HepG2 (cell line): ENCODE measurements around the gene KIF13A. TPM values are rescaled to one million over a fixed set of nuclear protein-coding genes. Genes with fewer than 3 reads are reported as not detected.
A peak's percentile ranks its signal among the peaks of the same experiment; 100 is the strongest.

Experiments used
- BRCA1 ChIP-seq: sonication (generic); formaldehyde crosslinking; IDR thresholded peaks from 2 replicates; pipeline ENCODE4 v1.4.0; 2020; ENCODE audit warnings: missing genetic modification reagents
- DR1 ChIP-seq: sonication (generic); formaldehyde crosslinking; IDR thresholded peaks from 2 replicates; pipeline ENCODE4 v1.8.0; 2021; ENCODE audit warnings: mild to moderate bottlenecking, missing genetic modification reagents, inconsistent platforms
- HOXA3 ChIP-seq: sonication (generic); formaldehyde crosslinking; IDR thresholded peaks from 2 replicates; pipeline ENCODE4 v1.5.0; 2020; ENCODE audit warnings: missing genetic modification reagents
- HOXD1 ChIP-seq: sonication (generic); formaldehyde crosslinking; IDR thresholded peaks from 2 replicates; pipeline ENCODE4 v1.5.0; 2020; ENCODE audit warnings: missing genetic modification reagents
- MTF1 ChIP-seq: sonication (generic); formaldehyde crosslinking; IDR thresholded peaks from 2 replicates; pipeline ENCODE4 v1.5.0; 2020; ENCODE audit warnings: missing genetic modification reagents
- PCBP1 ChIP-seq: fragments of 200-400 bp; formaldehyde crosslinking; IDR thresholded peaks from 2 replicates; pipeline ENCODE4 v1.6.1; 2017; ENCODE audit warnings: mild to moderate bottlenecking, low read depth, low read length, borderline replicate concordance
- RELA ChIP-seq: sonication (generic); formaldehyde crosslinking; IDR thresholded peaks from 2 replicates; pipeline ENCODE4 v1.4.0; 2020; ENCODE audit warnings: missing genetic modification reagents
- SAP130 ChIP-seq: IDR thresholded peaks from 2 replicates; pipeline ENCODE4 v1.6.1; 2016; ENCODE audit warnings: low read depth
- SIN3A ChIP-seq: IDR thresholded peaks from 2 replicates; pipeline ENCODE4 v1.6.1; 2011; ENCODE audit warnings: low read depth, mild to moderate bottlenecking, control low read depth, low read length, borderline replicate concordance
- THAP11 ChIP-seq: IDR thresholded peaks from 2 replicates; pipeline ENCODE4 v1.6.1; 2016; ENCODE audit warnings: missing biosample characterization, missing genetic modification reagents
- YEATS2 ChIP-seq: sonication (generic); formaldehyde crosslinking; IDR thresholded peaks from 2 replicates; pipeline ENCODE4 v1.4.0; 2020; ENCODE audit warnings: missing genetic modification reagents, borderline replicate concordance
- YEATS4 ChIP-seq: sonication (generic); formaldehyde crosslinking; IDR thresholded peaks from 2 replicates; pipeline ENCODE4 v1.4.0; 2020; ENCODE audit warnings: missing genetic modification reagents, borderline replicate concordance
- YY1 ChIP-seq: IDR thresholded peaks from 2 replicates; pipeline ENCODE4 v1.6.1; 2011; ENCODE audit warnings: low read length, low read depth, moderate library complexity, mild to moderate bottlenecking; ENCODE audit not compliant: insufficient read depth, insufficient replicate concordance
- ZBTB7B ChIP-seq: sonication (generic); formaldehyde crosslinking; IDR thresholded peaks from 2 replicates; pipeline ENCODE4 v1.4.0; 2020; ENCODE audit warnings: missing genetic modification reagents
- ZNF124 ChIP-seq: sonication (generic); formaldehyde crosslinking; IDR thresholded peaks from 2 replicates; pipeline ENCODE4 v1.4.0; 2020; ENCODE audit warnings: missing genetic modification reagents
- ZNF143 ChIP-seq: sonication (generic); formaldehyde crosslinking; IDR thresholded peaks from 2 replicates; pipeline ENCODE4 v1.4.0; 2020; ENCODE audit warnings: missing genetic modification reagents
- ZNF225 ChIP-seq: sonication (generic); formaldehyde crosslinking; IDR thresholded peaks from 2 replicates; pipeline ENCODE4 v1.4.0; 2020; ENCODE audit warnings: mild to moderate bottlenecking, missing genetic modification reagents
- ZNF232 ChIP-seq: sonication (generic); formaldehyde crosslinking; IDR thresholded peaks from 2 replicates; pipeline ENCODE4 v1.4.0; 2020; ENCODE audit warnings: missing genetic modification reagents, borderline replicate concordance
- ZNF446 ChIP-seq: sonication (generic); formaldehyde crosslinking; IDR thresholded peaks from 2 replicates; pipeline ENCODE4 v1.5.0; 2020; ENCODE audit warnings: mild to moderate bottlenecking, missing genetic modification reagents
- ZNF747 ChIP-seq: sonication (generic); formaldehyde crosslinking; IDR thresholded peaks from 2 replicates; pipeline ENCODE4 v1.8.1; 2023; ENCODE audit warnings: missing genetic modification reagents, mild to moderate bottlenecking, borderline replicate concordance
- ZSCAN29 ChIP-seq: sonication (generic); formaldehyde crosslinking; conservative IDR thresholded peaks from 2 replicates; pipeline ENCODE4 v1.4.0; 2020; ENCODE audit warnings: mild to moderate bottlenecking, missing genetic modification reagents
- polyA plus RNA-seq, 8 experiments: library from polyadenylated mRNA; depleted of rRNA in 3 of 8; stranded (reverse) in 7 of 8; unstranded in 1 of 8; fragments of >200 nt; fragmentation: Illumina TruSeq in 4 of 8; extraction: Trizol in 4 of 8; gene quantifications; 2 replicates each; pipeline versions ENCODE4 v1.2.1 to v1.2.3, GENCODE V29; 2011 to 2016; ENCODE audit warnings: low read depth in 4 of 8, missing spikeins in 1 of 8, mixed read lengths in 1 of 8; ENCODE audit not compliant: insufficient read depth in 1 of 8
- total RNA-seq, 5 experiments: library from RNA; depleted of rRNA; stranded (reverse); fragments of >200 nt; fragmentation: Illumina TruSeq; extraction: Trizol; gene quantifications; 2 replicates each; pipeline ENCODE4 v1.2.3, GENCODE V29; 2016; ENCODE audit warnings: low read depth in 1 of 5
- TF ChIP-seq, protein P1 (sequence below): sonication (generic); formaldehyde crosslinking; IDR thresholded peaks from 2 replicates; pipeline ENCODE4 v1.5.1; 2020; ENCODE audit warnings: missing genetic modification reagents, mild to moderate bottlenecking, borderline replicate concordance
- TF ChIP-seq, protein P2 (sequence below): sonication (generic); formaldehyde crosslinking; IDR thresholded peaks from 2 replicates; pipeline ENCODE4 v1.4.0; 2020; ENCODE audit warnings: missing genetic modification reagents, low read depth, mild to moderate bottlenecking, borderline replicate concordance
- TF ChIP-seq, protein P3 (sequence below): sonication (generic); formaldehyde crosslinking; IDR thresholded peaks from 2 replicates; pipeline ENCODE4 v1.8.1; 2022; ENCODE audit warnings: mild to moderate bottlenecking, missing genetic modification reagents
- TF ChIP-seq, protein P4 (sequence below): sonication (generic); formaldehyde crosslinking; IDR thresholded peaks from 2 replicates; pipeline ENCODE4 v1.8.0; 2022; ENCODE audit warnings: low read depth, missing genetic modification reagents

The KIF13A gene
- total and polyA plus RNA-seq, 2 of the 13 experiments (the other 11 are each of a cell fraction or from before 2014, with no cell fraction given), result 21.1 to 37.2 TPM

DNA sequence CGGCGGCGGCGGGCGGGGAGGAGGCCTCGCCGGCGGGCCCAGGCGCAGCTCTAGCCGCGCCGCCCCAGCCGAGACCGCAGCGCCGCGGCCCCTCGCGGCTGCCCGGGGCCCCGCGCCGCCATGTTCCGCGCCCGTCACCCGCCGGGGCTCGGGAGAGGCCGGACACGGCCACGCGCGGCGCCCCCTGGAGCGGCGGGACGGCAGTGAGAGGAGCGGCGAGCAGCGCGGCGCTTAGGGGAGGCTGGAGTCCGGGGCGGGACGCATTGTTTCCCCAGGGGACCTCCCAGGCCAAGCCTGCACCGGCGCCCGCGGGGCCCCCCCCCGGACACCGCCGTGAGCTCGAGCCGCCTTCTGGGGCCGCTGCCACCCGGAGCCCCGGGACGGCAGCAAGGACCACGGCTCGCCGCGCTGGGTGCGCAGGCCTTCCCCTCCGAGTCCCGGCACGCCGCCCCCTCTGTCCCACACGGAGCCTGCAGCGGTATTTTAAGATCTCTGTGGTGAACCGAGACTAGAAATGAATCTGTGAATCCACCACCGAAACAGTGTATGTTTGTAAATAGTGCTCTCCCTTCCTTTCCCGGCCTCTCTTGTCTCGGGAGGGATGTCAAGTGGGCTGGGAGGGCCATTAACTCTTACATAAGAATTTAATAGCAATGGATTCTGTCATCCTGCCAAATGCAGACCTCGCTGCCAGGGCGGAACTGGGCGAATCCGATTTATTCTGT, 424 bp upstream of the KIF13A start (continued):
- TF ChIP-seq, protein P1, sequence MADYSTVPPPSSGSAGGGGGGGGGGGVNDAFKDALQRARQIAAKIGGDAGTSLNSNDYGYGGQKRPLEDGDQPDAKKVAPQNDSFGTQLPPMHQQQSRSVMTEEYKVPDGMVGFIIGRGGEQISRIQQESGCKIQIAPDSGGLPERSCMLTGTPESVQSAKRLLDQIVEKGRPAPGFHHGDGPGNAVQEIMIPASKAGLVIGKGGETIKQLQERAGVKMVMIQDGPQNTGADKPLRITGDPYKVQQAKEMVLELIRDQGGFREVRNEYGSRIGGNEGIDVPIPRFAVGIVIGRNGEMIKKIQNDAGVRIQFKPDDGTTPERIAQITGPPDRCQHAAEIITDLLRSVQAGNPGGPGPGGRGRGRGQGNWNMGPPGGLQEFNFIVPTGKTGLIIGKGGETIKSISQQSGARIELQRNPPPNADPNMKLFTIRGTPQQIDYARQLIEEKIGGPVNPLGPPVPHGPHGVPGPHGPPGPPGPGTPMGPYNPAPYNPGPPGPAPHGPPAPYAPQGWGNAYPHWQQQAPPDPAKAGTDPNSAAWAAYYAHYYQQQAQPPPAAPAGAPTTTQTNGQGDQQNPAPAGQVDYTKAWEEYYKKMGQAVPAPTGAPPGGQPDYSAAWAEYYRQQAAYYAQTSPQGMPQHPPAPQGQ, result no peak
- no peak for TF ChIP-seq RELA (CRISPR knock-in tag)
- peak; percentile 64 for TF ChIP-seq YEATS4
- TF ChIP-seq, protein P2, sequence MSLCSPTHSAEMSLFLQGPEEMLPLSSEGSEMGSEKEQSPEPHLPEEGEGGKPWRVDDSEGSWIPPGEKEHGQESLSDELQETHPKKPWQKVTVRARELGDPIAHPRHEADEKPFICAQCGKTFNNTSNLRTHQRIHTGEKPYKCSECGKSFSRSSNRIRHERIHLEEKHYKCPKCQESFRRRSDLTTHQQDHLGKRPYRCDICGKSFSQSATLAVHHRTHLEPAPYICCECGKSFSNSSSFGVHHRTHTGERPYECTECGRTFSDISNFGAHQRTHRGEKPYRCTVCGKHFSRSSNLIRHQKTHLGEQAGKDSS (CRISPR knock-in tag), result no peak
- TF ChIP-seq ZNF747, result 0 out of 2 replicates have a peak, but pooled peaks have one; percentile 74
- TF ChIP-seq, protein P3, sequence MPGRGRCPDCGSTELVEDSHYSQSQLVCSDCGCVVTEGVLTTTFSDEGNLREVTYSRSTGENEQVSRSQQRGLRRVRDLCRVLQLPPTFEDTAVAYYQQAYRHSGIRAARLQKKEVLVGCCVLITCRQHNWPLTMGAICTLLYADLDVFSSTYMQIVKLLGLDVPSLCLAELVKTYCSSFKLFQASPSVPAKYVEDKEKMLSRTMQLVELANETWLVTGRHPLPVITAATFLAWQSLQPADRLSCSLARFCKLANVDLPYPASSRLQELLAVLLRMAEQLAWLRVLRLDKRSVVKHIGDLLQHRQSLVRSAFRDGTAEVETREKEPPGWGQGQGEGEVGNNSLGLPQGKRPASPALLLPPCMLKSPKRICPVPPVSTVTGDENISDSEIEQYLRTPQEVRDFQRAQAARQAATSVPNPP (CRISPR knock-in tag), result no peak
- TF ChIP-seq YEATS2 (CRISPR knock-in tag), result no peak
- TF ChIP-seq BRCA1 (CRISPR knock-in tag), result no peak
- no peak for TF ChIP-seq ZNF143 (CRISPR knock-in tag)
- no peak for TF ChIP-seq DR1 (CRISPR knock-in tag)
- peak; percentile 76; the same call in 1 of the 2 replicates for TF ChIP-seq SIN3A
- TF ChIP-seq ZNF446, result no peak; the same call in 1 of the 2 replicates
- peak; percentile 98; the same call in 1 of the 2 replicates for TF ChIP-seq ZSCAN29
- TF ChIP-seq HOXA3, result peak; percentile 64
- TF ChIP-seq, protein P4, sequence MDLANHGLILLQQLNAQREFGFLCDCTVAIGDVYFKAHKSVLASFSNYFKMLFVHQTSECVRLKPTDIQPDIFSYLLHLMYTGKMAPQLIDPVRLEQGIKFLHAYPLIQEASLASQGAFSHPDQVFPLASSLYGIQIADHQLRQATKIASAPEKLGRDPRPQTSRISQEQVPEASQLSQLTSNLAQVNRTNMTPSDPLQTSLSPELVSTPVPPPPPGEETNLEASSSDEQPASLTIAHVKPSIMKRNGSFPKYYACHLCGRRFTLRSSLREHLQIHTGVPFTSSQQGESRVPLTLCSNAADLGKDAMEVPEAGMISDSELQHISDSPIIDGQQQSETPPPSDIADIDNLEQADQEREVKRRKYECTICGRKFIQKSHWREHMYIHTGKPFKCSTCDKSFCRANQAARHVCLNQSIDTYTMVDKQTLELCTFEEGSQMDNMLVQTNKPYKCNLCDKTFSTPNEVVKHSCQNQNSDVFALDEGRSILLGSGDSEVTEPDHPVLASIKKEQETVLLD (CRISPR knock-in tag), result peak; percentile 68
- TF ChIP-seq ZBTB7B (CRISPR knock-in tag), result peak; percentile 43; the same call in 1 of the 2 replicates
- 0 out of 2 replicates have a peak, but pooled peaks have one; percentile 56 for TF ChIP-seq THAP11 (CRISPR knock-in tag)
- TF ChIP-seq SAP130 (CRISPR knock-in tag), result peak; percentile 54
- no peak for TF ChIP-seq ZNF124 (CRISPR knock-in tag)
- TF ChIP-seq ZNF225 (CRISPR knock-in tag), result peak; percentile 74; the same call in 1 of the 2 replicates
- TF ChIP-seq MTF1 (CRISPR knock-in tag), result no peak
- peak; percentile 92 for TF ChIP-seq YY1
- TF ChIP-seq HOXD1 (CRISPR knock-in tag), result no peak
- no peak for TF ChIP-seq PCBP1
- TF ChIP-seq ZNF232, result no peak
